Frontal cortex (tissue), 4 donors: ENCODE data around the gene FRMD4A. TPM values are rescaled to one million over a fixed set of nuclear protein-coding genes. Genes with fewer than 3 reads are reported as not detected.
"Not testable (repeated sequence)": the region's sequence is repeated elsewhere in the genome, so short reads cannot be mapped to it uniquely, and the experiment has no call there.

Experiments
- DNase-seq, 2 donors: peaks; one replicate each; pipeline ENCODE4 v3.0.0; 2012; ENCODE audit warnings: low spot score in 2 of 2
- FAIRE-seq: peaks from 2 replicates; lab custom pipeline; 2012; peaks lifted over from hg19 to GRCh38; lab: Jason Lieb, UNC
- total RNA-seq: library from RNA; depleted of rRNA; stranded (reverse); fragments of >200 nt; gene quantifications from one replicate; pipeline ENCODE4 v1.2.3, GENCODE V29; 2014
- donor health status: control.
- donor health status: control.
- donor health status: control.

The FRMD4A gene
- total RNA-seq, 1 donor from 2014 or later = 69.7 TPM

DNA sequence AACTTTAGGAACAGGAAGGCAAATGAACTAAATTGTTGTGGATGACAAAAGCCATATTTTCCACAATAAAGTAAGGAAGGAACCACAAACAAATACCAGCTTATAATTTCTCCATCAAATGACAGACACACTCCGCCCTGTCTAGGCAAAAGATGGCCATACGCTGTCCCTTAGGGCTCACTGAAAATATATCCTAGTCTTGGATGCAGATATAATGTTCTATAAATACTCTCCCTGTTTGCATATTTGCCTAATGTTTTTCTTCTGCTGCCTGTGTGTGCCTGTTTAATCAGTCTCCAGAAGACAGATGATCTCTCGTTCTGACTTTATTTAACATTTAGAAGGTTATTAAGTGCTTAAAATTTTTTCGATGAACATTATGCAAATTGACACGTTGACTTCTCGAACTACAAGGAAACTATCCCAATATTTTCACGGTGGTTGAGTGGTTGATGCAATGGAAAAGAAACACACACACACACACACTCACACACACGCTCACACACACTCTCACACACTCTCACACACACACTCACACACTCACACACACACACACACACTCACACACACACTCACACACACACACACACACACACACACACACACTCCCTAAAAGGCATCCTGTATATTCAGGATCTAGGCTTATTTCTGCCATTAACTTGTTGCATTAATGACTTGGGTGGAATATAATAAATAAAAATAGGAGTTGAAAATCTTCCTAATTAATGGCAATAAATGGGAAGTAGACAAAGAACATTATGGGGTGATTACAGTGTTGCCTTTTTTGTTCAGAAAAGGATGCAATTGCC is 446.9 kb downstream of the FRMD4A start:
- DNase-seq = no peak
- FAIRE-seq = no peak

DNA sequence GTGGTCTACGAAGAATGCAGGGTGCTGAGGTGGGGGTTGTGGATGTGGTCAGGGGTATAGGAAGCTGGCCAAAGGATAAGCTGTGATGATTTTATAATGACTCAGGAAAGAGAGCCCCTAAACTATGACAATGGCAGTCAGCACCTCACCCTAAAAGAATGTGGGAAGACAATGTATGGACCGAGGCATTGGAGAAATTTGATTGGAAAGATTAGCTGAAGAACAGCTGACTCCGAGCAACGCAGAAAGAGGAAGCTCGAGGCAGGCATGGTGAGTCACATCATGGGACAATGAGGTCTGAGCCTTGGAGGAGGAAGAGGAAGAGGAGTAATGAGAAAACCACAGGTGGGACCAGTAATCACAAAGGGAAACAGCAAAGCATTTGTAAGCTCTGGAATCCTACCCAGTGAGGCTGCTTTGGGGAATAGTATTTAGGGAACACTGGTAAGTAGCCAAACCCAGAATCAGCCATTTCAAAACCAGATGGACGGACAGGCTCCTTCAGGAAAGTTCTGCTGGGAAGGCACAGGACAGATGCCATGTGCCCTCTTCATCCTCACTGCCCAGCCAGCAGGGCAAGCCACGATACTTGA is 448.5 kb downstream of the FRMD4A start:
- DNase-seq = no peak
- FAIRE-seq = no peak

DNA sequence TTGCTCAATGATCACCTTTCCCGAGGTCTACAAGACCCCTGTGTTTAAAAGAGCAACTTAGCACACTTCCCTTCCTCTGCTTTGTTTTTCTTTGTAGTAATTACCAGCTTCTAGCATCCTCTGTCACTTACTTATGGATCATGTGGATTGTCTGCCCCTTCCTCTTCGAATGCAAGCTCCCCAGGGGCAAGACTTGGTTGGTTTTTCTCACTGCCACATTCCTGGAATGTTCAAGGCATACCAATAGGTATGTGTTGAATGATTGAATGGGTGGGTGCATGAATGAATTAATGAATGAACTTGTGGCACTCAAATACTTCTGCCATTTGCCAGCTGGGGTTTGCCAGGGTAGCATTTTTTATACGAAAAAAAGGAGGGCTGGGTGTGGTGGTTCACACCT is 450.0 kb downstream of the FRMD4A start:
- FAIRE-seq = no peak
- DNase-seq = no peak

DNA sequence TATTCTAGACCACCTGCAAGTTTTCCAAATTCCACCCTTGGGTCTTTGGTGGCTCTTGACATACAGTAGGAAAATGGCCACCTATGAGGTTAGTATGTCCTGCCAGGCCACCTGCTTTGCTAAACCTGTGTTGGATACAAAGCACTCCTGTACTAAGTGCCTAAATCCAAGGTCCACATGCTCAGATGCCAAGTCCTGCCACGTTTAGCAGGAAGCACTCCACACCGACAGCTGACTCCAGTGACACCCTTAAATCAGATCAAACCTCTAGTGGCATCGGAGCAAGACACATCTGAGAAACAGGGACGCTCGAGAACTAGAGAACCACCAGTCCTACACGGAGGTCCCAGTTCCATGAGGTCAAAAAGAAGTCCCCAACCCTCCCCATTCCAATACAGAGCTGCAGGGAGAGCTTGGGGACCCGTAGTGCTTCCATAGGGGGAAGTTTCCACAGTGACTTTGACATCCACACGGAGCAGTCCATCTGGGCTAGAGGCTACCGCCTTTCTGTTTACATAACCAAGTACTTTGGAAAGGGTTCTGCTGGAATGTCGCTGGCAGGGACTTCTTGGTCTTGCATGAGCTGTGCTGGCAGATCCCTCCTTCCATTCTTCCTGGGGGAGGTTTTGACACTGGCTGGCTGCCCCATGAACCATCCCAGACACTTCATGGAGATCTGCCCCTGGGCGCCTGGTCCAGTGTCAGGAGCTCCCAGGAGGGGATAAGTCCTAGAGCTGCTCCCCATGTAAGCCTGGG is 453.4 kb downstream of the FRMD4A start:
- DNase-seq (no peak), FAIRE-seq (no peak)

DNA sequence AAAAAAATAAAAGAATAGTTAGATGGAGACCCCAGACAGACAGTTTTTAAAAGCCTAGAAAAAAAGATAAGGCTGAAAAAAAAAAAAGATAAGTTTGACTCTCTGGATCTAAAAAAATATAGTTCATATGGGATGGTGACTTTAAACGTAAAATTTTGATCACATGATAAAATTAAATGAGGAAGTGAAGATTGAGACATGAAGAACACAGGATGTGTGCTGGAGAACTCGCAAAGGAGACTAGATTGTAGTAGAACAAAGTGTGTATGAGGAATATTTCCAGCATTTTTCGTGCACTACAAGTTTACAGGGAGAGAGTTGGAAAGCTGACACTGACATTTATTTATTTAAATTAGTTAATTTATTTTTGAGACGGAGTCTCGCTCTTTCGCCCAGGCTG is 457.5 kb downstream of the FRMD4A start:
- no peak for FAIRE-seq
- no peak for DNase-seq

DNA sequence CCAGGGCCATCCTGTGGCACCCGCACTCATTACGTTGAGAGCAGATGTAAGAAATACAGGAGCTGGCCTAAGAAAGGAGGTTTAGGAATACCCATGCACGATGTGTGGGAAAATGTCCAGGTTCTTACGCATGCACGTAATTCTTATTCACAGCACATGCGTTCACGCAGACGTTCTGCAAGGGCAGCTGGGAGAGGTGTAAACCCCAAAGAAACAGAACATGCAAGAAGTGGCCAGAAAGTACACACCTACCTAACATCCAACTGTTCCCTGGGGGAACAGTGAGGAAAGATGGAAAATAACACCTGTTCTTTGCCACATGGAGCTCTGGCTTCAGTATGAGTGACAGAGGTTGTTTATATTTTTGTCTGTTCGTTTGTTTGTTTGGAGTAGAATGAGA is 458.3 kb downstream of the FRMD4A start:
- FAIRE-seq (no peak), DNase-seq (no peak)

DNA sequence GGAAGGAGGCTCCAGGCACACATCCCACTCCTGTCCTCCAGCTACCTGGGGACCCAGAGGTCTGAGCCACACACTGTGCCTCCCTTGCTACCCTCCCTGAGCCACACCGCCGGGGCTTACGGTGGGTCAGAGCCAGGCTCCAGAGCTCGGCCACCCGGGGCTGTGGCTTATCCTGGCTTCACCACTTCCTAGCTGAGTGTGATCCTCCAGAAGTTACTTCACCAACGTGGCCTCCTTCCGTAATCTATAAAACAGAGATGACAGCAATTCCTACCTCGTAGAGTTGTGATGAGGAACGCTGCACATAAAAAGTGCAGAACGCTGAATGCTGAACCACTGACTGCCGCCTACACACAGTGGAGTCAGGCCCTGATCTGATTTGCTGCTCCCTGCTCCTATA is 458.9 kb downstream of the FRMD4A start:
- no peak for DNase-seq
- no peak for FAIRE-seq

DNA sequence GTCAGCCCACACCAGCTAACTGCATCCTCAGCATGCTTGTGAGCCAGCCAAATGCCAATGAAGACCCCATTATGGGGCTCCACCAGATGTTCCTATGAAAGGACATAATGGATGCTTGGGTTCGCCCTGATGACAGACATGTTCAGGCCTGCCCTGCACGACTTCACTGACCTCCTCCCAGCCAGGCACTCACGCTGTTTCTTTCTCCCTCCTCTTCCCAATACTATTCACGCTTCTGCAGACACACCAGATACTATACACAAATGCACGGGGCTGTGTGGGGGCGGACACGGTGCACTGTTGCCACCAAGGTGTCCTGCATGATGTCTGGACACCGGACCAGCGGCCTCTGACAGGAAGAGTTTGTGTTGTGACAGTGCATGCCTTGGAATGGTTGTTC is 459.7 kb downstream of the FRMD4A start:
- DNase-seq (no peak), FAIRE-seq (no peak)

DNA sequence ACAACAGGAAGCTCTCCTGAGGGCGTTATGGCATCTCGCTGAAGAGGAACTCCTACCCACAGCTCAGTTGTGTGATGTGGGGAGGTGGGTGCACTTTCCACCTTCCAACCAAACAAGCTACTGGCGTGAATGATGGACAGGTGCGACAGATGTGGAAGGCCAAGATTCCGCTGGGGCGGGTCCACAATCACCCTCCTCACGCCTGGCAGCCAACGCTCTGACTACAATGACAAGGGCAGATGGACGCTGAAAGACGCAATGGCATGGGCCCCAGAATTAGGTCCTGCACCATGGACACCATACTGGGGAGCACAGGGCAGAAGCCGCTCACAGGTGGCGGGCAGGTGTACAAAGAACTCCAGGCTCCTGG is 461.4 kb downstream of the FRMD4A start:
- FAIRE-seq (no peak), DNase-seq (no peak)

DNA sequence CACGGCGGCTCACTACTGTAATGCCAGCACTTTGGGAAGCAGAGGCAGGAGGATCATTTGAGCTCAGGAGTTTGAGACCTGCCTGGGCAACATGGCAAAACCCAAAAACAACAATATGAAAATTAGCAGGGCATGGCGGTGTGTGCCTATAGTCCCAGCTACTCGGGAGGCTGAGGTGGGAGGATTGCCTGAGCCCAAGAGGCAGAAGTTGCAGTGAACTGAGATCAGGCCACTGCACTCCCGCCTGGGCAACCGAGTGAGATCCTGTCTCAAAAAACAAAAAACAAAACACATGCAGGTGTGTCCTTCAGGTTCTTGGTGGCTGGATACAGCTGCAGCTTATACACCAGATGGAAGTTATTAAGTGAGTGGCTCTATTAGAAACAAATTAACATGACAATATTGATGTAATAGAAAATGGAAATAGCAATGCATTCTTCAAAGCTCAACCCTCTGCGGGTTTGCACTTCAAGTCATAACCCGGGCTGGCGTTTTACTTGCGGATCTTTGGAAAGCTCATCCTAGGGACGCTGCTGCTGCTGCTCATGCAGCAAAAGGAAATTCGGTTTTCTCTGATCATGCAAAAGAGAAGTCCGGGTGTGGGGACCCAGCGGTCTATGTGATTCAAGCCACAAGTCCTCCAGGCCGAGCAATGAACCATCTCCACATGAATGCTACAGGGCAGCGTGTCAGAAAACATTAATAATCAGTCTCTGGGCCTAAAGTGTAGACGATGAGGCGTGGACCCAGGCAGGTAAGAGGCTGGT is 462.0 kb downstream of the FRMD4A start:
- DNase-seq (no peak), FAIRE-seq (no peak)

DNA sequence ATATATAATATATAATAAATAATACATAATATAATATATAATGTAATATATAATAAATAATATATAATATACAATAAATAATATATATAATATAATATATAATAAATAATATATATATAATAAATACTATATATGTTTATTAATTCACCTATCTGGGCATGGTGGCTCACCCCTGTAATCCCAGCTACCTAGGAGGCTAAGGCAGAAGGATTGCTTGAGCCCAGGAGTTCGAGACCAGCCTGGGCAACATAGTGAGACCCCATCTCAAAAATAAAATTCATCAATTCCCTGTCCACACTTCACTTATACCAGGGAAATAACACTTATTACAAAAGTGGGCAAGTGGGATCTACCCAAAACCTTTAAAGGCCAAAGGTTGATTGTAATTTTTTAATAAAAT is 462.9 kb downstream of the FRMD4A start:
- DNase-seq = no peak
- FAIRE-seq = no peak

DNA sequence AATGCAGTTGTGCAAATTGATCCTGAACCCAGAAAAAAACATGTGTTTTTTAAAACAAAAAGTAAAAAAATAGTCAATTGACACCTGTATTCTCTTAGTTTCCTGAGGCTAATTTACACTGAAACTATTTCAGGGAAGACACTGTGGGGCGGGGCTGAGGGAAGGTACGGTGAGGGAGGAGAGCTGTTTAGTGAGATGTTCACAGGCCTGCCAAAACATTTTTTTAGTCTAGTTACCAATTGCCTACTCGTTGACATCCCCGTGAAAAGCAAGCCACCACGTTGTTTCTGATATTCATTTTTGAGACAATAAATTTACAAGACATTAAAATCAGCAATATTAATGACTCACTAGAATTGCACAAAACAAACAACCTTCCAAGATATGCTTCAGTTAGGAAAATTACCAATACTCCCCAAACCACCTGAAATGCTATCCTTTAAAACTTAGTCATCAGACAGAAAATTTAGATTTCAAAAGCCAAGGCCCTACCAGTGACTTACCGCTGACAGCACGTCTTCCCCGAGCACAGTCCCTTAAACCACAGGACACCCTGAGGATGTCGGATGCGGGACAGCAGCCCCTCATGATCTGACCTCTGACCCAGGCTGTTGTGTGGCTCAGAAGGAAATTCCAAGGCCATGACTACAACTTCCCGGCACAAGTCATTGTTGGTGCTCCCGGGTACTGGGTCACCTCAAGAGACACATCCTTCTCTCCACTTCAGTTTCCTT is 464.8 kb downstream of the FRMD4A start:
- no peak for FAIRE-seq
- DNase-seq = no peak

DNA sequence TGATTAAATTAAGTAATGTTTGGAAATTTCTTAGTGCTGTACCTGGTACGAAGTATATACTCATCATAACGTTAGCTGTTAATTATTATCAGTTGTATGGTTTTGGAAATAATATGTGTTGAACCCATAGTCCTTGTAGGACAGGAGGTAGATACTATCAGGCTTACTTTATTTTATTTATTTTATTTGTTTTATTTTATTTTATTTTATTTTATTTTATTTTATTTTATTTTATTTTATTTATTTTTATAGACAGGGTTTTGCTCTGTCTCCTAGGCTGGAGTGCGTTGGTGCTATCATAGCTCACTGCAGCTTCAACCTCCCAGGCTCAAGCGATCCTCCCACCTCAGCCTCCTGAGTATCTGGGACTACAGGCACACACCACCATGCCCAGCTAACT is 465.5 kb downstream of the FRMD4A start:
- peak; percentile 19 for FAIRE-seq
- DNase-seq = not testable (repeated sequence)

DNA sequence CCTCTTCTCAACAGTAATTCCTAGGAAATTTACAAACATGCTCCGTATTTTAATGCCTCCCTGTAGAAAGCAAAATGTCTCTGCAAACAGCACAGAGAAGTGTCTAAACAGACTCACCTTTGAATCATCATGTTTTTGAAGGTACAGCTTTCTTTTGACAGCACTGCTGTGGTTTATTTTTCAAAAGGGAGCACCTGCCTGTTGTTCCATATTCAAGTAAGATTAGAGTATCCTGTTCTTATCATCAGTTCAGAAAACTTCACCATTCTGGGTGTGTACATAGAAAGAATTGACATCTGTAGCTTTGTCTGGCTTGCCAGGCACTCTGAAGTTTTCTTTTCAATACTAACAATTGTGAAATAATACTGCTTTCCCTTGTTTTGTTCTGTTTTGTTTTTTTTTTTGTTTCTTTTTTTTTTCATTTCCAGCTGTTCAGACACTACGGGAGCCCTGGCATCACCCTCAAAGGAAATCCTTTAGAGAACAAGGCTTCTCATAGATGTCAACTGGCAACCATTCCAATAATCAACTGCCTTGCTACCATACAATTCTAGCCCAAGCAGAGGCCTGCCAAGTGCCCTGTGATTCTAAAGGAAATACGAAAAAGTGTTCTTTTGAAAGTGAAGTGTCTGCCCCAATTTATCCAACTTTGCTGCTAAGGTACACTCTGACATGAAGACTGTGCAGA is 468.0 kb downstream of the FRMD4A start:
- DNase-seq (peak in 1 of 2 donors; percentile 27), FAIRE-seq (no peak)

DNA sequence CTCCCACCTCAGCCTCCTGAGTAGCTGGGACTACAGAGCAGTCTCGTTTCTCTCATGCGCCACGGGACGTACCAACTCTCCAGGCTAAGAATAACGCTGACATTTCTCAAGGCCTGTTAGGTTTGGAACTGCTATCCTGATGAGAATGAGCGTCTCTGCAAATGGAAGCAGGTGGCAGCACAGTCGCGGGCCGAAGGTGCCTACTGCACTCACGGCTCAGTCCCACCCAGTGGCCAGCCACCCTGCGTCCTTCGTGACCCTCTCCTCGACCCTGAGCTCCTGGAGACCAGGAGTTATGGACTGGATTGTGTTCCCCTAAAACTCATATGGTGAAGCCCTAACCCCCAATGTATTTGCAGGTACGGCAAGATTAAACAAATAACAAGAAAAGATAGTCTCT is 469.8 kb downstream of the FRMD4A start:
- DNase-seq = no peak
- no peak for FAIRE-seq

DNA sequence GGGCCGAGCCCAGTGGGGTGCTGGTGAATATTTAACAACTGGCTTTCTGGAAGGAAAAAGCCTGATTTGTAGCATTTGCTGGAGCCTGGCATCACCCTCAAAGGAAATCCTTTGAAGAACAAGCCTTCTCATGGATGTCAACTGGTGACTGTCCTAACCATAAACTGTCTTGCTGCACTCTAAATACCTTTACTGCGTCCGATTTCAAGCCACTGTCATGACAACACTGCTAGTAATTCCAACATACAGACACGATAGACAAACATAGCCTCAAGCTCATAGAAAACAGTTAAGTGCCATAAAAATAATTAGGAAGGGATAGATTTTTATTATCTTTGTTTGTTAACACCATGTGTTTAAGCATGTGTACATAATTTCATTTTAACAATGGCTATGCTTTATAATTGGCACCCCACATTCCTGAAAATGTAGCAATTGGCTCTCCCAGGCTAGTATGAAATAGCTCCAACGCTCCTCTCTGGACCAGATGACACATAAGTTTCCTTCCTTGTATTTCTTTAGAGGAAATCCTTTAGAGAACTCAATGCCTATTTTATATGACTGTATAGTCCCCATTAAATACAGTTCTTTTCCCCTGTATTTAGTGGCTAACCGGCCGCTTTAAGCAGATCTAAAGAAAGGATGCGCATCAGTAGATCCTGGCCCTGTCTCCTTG is 470.6 kb downstream of the FRMD4A start:
- FAIRE-seq = no peak
- no peak for DNase-seq

DNA sequence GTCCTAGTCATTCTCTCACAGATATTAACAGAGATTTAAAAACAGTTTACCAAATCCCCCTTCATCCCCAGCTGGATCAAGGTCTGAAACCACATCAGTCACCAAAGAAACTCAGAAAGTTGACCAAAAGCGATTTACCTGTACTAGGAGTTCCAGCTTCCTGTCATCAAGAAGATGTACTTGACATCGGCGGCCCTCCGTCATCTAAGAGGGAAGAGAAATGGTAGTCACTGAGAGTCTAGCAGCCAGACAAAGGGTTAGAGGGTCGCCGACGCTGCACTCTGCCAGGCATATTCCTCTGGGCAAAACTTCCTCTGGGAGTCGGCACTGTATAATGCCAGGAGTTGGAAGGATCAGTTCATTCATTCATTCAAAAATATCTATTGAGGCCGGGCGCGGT is 472.0 kb downstream of the FRMD4A start:
- FAIRE-seq (no peak), DNase-seq (no peak)

DNA sequence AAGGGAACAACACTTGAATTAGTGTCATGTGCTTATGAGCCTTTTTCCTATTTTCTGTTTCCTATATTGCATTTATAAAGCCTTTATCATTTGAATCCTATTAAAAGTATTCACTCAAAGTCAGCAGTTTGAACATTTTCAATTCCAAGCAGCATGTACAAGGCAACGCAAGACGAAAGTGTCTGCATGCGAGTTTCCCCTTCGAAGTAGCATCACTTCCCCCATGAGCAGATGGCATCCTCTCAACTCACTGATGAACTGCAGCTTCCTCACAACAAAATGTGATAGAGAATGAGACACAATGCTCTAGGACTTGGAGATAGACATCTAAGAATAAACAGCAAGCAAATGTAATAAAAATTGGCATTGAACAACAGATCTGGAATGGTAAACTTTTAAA is 473.3 kb downstream of the FRMD4A start:
- FAIRE-seq (no peak), DNase-seq (no peak)

DNA sequence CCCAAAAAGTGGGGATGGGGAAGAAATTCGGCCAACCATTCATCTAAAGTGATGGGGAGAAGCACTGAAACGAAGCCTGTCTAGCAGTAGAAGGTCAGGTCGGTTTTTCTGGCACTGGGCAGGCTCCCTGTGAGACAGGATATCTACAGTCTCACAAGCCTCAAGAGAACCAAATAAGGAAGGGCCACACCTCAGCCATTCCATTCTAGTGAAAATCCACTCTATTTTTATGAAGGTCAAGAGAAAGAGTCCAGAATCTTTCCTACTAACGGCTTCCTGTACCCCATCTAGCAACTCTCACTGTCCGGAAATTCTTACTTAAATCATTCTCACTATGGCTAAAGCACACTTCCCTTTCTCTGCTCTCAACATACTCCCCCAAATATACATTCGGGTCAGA is 476.9 kb downstream of the FRMD4A start:
- DNase-seq = no peak
- no peak for FAIRE-seq
